Measurements from ENCODE around the gene PLAC8L1. TPM values are rescaled to one million over a fixed set of nuclear protein-coding genes. Genes with fewer than 3 reads are reported as not detected.
"Not testable (repeated sequence)": the region's sequence is repeated elsewhere in the genome, so short reads cannot be mapped to it uniquely, and the experiment has no call there.

The PLAC8L1 gene
- polyA plus RNA-seq, 1 experiment = 0.15 TPM

GRCh38 chr5:146111409-146111808 is 6.0 kb upstream of the PLAC8L1 start:
- H3K27me3 ChIP-seq (ENCODE audit: control insufficient read depth, insufficient read depth, low read length) = no peaks in the 10 kb centered on the region
- H3K4me3 ChIP-seq (ENCODE audit: low read depth, low read length) = no peak overlapping the region
- POLR2A ChIA-PET = no interaction called here
- no peaks in the 10 kb centered on the region for H3K9me3 ChIP-seq (ENCODE audit: control insufficient read depth, insufficient read depth, low read length)
- no peak for TF ChIP-seq CTCF (IDR thresholded peaks at IDR 0.05; ENCODE audit: low read depth, low read length)
- DNase-seq (ENCODE audit: low read depth, low spot score) = no peak
- no peak overlapping the region for H3K27ac ChIP-seq (ENCODE audit: low read depth, low read length)
- CTCF ChIA-PET = no interaction called here

GRCh38 chr5:146109379-146109778 is 4.0 kb upstream of the PLAC8L1 start:
- no peak overlapping the region for H3K4me3 ChIP-seq (ENCODE audit: low read depth, low read length)
- TF ChIP-seq CTCF (IDR thresholded peaks at IDR 0.05; ENCODE audit: low read depth, low read length) = no peak
- DNase-seq (ENCODE audit: low read depth, low spot score) = no peak
- POLR2A ChIA-PET = no interaction called here
- no peak overlapping the region for H3K27ac ChIP-seq (ENCODE audit: low read depth, low read length)
- CTCF ChIA-PET = interaction anchor here (0.7 to 1.0 kb wide), 2 partner anchors 21 to 284 kb away, joined by 4 read pairs; no protein-coding TSS in a partner anchor
- H3K9me3 ChIP-seq (ENCODE audit: control insufficient read depth, insufficient read depth, low read length) = no peaks in the 10 kb centered on the region
- H3K27me3 ChIP-seq (ENCODE audit: control insufficient read depth, insufficient read depth, low read length) = no peaks in the 10 kb centered on the region

GRCh38 chr5:146108870-146109269 is 3.5 kb upstream of the PLAC8L1 start:
- POLR2A ChIA-PET; DNase-seq (ENCODE audit: low read depth, low spot score); H3K27ac ChIP-seq (ENCODE audit: low read depth, low read length); H3K4me3 ChIP-seq (ENCODE audit: low read depth, low read length); H3K27me3 ChIP-seq (ENCODE audit: control insufficient read depth, insufficient read depth, low read length); H3K9me3 ChIP-seq (ENCODE audit: control insufficient read depth, insufficient read depth, low read length): not testable (repeated sequence)
- CTCF ChIA-PET = interaction anchor here (0.7 to 1.0 kb wide), 2 partner anchors 21 to 284 kb away, joined by 4 read pairs; no protein-coding TSS in a partner anchor

GRCh38 chr5:146107901-146108300 is 2.5 kb upstream of the PLAC8L1 start:
- ChIA-PET CTCF (interaction anchor here (0.6 to 0.7 kb wide), 2 partner anchors 14 to 62 kb away, joined by 4 read pairs; no protein-coding TSS in a partner anchor), POLR2A (interaction anchor here (0.7 kb wide), 1 partner anchor 95 kb away, joined by 3 read pairs; no protein-coding TSS in a partner anchor)
- Histone ChIP-seq H3K9me3 (ENCODE audit: control insufficient read depth, insufficient read depth, low read length) (no peaks in the 10 kb centered on the region), H3K4me3 (ENCODE audit: low read depth, low read length) (no peak overlapping the region), H3K27me3 (ENCODE audit: control insufficient read depth, insufficient read depth, low read length) (no peaks in the 10 kb centered on the region), H3K27ac (ENCODE audit: low read depth, low read length) (no peak overlapping the region)
- no peak for DNase-seq (ENCODE audit: low read depth, low spot score)
- TF ChIP-seq CTCF (IDR thresholded peaks at IDR 0.05; ENCODE audit: low read depth, low read length) = no peak

- Histone ChIP-seq H3K4me3 (ENCODE audit: low read depth, low read length) (no peak overlapping the region), H3K27ac (ENCODE audit: low read depth, low read length) (no peak overlapping the region), H3K27me3 (ENCODE audit: control insufficient read depth, insufficient read depth, low read length) (no peaks in the 10 kb centered on the region), H3K9me3 (ENCODE audit: control insufficient read depth, insufficient read depth, low read length) (no peaks in the 10 kb centered on the region)
- POLR2A ChIA-PET = no interaction called here
- DNase-seq (ENCODE audit: low read depth, low spot score) = no peak
- TF ChIP-seq CTCF (IDR thresholded peaks at IDR 0.05; ENCODE audit: low read depth, low read length) = no peak
- CTCF ChIA-PET = no interaction called here
Measured at GRCh38 chr5:146103594-146103993, 1.8 kb downstream of the PLAC8L1 start.

- no peaks in the 10 kb centered on the region for H3K27me3 ChIP-seq (ENCODE audit: control insufficient read depth, insufficient read depth, low read length)
- DNase-seq (ENCODE audit: low read depth, low spot score) = no peak
- no peaks in the 10 kb centered on the region for H3K9me3 ChIP-seq (ENCODE audit: control insufficient read depth, insufficient read depth, low read length)
- TF ChIP-seq CTCF (IDR thresholded peaks at IDR 0.05; ENCODE audit: low read depth, low read length) = no peak
- no peak overlapping the region for H3K27ac ChIP-seq (ENCODE audit: low read depth, low read length)
- no peak overlapping the region for H3K4me3 ChIP-seq (ENCODE audit: low read depth, low read length)
- ChIA-PET CTCF (no interaction called here), POLR2A (no interaction called here)
Measured at GRCh38 chr5:146101646-146102045, 3.7 kb downstream of the PLAC8L1 start.

Measured in AG04450 (cell line).